DOHH2 (cell line): ENCODE measurements around the gene CUL9.

ENCODE experiments used
- CTCF ChIP-seq: fragments of 200-600 bp; sonication (generic); IDR thresholded peaks from one replicate; pipeline ENCODE4 v1.5.1; 2014; ENCODE audit warnings: antibody characterized with exemption, mild to moderate bottlenecking, low read depth, low read length; ENCODE audit not compliant: poor library complexity, severe bottlenecking
- EZH2phosphoT487 ChIP-seq: fragments of 200-600 bp; sonication (generic); IDR thresholded peaks from 2 replicates; pipeline ENCODE4 v1.6.1; 2017; ENCODE audit warnings: borderline replicate concordance, mild to moderate bottlenecking, antibody characterized with exemption, low read length, moderate library complexity, mixed read lengths

- TF ChIP-seq CTCF (no peak), EZH2phosphoT487 (no peak)
Measured at GRCh38 chr6:43254846-43255245, 72.8 kb downstream of the CUL9 start.
